HG03521 (cell line): ENCODE data around the gene CCDC85C.

Experiments
- ATAC-seq: cut with Tn5 transposase; IDR thresholded peaks from one replicate; pipeline ENCODE4 v1.9.1; 2021; ENCODE audit warnings: mild to moderate bottlenecking, moderate library complexity; ENCODE audit not compliant: unreplicated experiment

Gene CCDC85C

DNA sequence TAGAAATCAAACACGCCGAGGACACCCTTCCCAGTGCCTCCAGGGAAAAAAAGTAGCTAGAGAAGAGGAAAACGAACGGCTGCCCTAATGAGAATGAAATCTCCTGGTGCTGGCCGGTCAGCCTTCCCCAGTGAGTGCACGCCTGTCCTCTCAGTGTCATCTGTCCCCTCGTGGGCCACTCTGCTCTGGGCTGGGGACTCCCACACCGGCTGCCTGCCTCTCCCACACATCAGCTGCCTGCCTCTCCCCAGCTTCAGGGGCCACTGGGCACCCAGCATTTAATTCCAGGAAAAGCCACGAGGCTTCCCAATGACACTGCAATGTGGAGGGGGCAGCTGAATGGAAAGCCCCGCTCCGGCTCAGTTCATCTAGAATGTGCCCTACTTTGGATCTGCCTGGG lies 59.0 kb downstream of the CCDC85C start:
- no peak for ATAC-seq

GRCh38 chr14:99543985-99544384 lies 60.0 kb downstream of the CCDC85C start:
- no peak for ATAC-seq

DNA sequence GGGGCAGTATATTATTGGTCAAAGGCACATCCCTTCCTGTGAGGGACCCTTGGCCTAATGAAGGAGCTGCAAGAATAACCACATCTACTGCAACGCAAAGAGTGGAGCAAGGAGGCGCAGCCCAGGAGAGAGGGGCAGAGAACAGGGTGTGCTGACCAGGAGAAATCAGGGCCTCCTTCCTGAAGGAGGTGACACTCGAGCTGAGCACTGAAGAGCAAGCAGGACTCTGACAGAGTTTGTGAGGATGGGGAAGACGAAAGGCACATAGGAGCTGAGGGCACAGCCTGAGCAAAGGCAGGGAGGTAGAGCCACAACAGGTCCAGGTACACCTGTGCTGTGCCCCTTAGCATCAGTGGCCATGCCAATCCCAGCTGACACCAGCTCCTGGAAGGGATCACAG lies 60.6 kb downstream of the CCDC85C start:
- no peak for ATAC-seq

GRCh38 chr14:99542566-99542965 lies 61.4 kb downstream of the CCDC85C start:
- ATAC-seq: no peak

DNA sequence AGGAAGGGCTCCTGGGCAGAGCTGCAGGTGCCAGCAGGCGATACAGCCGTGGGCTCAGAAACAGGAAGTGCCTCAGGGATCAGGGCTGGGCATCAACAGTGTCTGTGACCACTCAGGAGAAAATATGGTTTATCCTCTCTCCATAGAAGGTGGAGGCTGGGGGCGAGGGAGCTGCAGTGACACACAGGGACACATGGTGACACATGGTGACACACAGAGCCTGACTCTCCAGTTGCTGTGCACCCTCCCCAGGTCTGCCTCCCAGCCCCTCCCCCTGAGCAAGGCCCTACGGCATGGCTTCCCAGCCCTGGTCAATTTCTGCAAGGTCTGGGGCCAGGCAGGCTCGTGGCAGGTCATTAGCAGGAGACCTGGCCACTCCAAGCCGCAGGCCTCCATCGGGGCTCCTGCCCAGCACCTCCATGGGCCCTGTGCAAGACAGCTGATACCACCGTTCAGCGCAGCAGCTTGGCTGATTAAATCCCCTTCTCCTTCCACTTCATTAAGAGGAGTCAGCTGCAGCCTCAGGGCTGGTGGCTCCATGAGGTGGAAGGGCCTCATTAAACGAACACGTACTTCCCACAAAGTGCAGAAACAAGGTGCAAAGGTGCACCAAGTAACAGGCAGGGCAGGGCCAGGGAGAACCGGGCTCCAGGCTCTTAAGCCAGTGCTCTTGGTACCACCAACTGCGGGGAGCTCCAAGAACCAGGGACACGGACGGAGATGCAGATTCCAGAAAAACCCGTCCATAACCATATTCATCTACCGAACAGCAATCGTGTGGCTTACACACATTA lies 62.1 kb downstream of the CCDC85C start:
- no peak for ATAC-seq

DNA sequence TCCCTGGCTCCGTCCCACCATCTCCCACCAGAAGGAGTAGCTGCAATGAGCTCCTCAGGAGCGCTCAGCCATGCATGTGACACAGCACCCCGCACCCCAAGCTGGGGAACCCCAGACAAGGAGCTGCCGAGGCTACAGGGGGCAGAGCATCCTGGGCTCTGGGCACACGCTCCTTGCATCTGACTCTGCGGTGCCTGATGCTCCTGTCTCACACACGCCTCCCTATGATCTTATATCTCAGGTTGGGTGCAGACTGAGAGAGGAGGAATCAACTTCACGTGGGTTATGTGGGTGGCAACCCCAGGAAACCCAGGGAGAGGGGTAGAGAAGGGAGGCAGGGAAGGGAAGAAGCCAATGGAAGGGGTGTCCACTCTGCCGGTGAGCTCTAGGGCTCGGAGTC lies 62.8 kb downstream of the CCDC85C start:
- ATAC-seq: no peak

- no peak for ATAC-seq
Observed at GRCh38 chr14:99540196-99541032, 63.6 kb downstream of the CCDC85C start.

GRCh38 chr14:99539491-99539890 lies 64.5 kb downstream of the CCDC85C start:
- ATAC-seq: no peak

DNA sequence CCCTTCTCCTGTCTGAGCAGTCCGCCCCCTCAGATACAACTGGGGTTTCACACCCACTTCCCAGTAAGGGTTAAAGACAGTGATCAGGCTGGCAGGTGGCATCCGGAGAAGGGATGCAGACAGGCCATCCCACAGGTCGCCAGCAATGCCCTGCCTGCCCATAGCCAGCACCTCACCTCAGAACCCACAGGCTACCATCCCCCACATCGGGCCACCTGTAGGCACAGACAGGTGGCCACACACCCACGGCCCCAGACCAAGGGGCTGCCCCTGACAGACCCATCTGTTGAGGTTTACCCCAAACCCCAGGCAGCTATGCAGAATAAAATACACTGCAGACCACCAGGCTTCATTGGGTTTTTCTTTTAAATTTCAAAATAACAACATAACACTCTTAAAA lies 65.3 kb downstream of the CCDC85C start:
- no peak for ATAC-seq

DNA sequence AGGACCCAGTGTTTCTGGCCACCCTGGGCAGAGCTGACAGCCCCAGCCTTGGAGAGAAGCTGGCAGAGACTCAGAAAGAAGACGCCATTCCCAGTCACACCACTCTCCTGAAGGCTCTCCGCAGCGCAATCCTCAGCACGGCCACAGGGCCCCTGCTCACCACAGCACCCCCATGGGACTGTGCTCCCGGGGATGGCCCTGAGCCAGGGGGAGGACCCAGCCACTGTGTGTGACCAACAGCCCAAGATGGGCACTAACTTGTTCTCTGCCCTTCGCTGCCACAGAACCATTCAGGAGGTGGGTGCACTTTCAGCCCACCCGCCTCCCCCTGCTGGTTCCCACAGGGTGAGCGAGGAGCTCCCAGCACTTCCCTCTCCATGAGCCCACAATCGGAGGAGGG lies 65.7 kb downstream of the CCDC85C start:
- no peak for ATAC-seq

DNA sequence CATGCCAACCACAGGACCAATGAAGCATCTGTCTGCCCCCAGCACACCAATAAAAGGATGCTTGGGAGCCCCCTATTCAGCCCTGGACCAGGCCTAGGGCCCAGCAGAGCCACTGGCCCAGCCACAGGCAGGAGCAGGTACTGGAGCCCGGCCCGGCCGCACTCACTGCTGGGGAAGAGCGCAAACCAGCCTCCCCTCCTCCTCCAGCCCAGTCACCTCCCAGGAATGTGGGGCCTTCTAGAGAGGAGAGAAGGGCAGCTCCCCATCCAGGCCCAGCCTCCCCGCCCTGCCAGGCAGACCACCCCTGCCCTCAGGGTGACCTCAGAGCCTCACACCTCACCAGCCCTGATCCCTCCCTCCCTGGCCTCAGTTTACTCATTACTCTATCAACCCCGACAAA lies 66.6 kb downstream of the CCDC85C start:
- no peak for ATAC-seq

- ATAC-seq: no peak
Observed at GRCh38 chr14:99535908-99536778, 67.9 kb downstream of the CCDC85C start.

DNA sequence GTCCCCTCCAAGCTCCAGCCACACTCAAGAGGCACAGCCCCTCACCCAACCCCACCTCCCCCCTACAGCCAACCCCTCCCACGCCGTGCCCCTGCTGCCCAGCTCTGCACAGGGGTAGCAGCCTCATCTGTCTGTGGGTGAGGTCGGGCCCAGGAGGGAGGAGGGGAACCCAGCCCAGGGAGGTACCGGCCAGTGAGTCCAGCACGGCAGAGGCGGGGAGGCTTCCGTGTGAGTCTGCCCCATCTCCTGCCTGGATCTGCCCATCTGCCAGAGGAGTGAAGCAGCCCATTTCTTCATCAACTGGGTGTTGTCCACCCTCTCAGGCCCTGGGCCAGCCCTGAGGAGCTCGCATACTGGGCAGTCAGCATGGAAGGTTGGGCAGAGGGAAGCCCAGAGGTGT lies 68.6 kb downstream of the CCDC85C start:
- no peak for ATAC-seq

GRCh38 chr14:99534863-99535262 lies 69.1 kb downstream of the CCDC85C start:
- no peak for ATAC-seq

DNA sequence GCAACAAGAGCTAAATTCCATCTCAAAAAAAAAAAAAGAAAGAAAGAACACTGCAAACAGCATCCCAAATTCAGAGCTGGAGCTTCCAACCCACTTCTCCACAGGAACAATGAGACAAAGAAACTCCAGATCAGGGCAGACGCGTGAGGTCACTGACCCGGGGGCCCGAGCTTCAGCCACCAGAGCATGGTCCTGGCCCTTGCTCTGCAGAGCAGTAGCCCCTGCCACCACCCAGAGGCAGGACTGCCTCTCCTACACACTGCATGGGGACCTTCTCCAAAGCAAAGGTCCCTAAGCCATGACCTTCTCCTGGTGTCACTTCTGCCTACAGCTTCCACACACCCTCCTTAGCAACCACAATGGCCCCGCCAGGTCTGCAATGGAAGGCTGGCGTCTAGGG lies 69.7 kb downstream of the CCDC85C start:
- no peak for ATAC-seq

GRCh38 chr14:99532310-99532709 lies 71.7 kb downstream of the CCDC85C start:
- no peak for ATAC-seq

GRCh38 chr14:99531251-99532096 lies 72.5 kb downstream of the CCDC85C start:
- ATAC-seq: no peak

GRCh38 chr14:99530407-99531155 lies 73.4 kb downstream of the CCDC85C start:
- ATAC-seq: no peak

- no peak for ATAC-seq
Observed at GRCh38 chr14:99529899-99530298, 74.1 kb downstream of the CCDC85C start.
